HG03439 (cell line): Measurements from ENCODE around the gene RMI2.
"Not testable (repeated sequence)": the region's sequence is repeated elsewhere in the genome, so short reads cannot be mapped to it uniquely, and the experiment has no call there.

Source experiments
- ATAC-seq: cut with Tn5 transposase; IDR thresholded peaks from one replicate; pipeline ENCODE4 v1.9.1; 2021; ENCODE audit warnings: mild to moderate bottlenecking, moderate library complexity; ENCODE audit not compliant: unreplicated experiment

The RMI2 gene

DNA sequence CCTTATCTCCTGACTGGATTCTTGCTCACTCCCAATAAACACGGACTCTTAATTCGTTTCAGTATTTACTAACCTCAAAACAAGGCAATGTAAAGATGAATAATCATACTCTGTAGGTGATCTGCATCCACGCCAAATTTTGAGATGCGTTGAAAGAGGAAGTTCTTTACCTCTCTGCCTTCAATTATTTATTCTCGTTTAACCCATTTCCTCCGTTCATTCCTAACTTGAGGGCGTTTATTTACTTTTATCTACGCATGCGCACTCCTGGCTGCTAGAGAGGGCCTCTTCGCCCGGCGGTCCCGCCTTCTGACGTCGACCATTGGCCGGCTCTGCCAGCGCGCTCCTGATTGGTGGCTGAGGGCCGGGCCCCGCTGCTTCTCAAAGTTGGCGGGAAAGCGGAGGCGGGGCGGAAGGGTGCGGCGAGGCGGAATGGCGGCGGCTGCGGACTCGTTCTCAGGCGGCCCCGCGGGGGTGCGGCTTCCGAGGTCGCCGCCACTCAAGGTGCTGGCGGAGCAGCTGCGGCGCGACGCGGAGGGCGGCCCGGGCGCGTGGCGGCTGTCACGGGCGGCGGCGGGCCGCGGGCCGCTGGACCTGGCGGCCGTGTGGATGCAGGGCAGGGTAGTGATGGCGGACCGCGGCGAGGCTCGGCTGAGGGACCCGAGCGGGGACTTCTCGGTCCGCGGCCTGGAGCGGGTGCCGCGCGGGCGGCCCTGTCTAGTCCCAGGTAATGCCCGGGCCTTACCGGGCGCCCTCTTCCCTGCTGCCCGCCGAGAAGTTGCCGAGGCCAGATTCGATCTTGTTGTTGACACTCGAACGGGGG lies at the start of gene RMI2:
Gene RMI2 (plus strand): TSS at position 420 of the 823 bp plus-strand sequence. CDS start 13 bp downstream, at position 433.
- peak; percentile 95 for ATAC-seq

DNA sequence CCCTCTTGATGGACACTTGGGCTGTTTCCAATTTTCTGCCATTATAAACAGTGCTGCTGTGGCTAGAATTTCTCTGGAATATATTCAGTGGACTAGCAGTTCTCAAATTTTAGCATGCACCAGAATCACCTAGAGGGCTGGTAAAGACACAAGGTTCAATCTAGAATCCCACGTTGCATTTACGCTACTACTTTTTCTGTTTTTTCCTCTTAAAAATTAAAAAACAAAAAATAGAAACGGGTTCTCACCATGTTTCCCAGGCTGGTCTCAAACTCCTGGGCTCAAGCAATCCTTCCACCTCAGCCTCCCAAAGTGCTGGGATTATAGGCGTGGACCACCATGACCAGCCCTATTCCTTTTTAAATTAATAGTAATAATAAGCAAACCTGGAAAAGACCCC lies 49.6 kb upstream of the RMI2 start:
- no peak for ATAC-seq

GRCh38 chr16:11296351-11296705 lies 48.9 kb upstream of the RMI2 start:
- no peak for ATAC-seq

DNA sequence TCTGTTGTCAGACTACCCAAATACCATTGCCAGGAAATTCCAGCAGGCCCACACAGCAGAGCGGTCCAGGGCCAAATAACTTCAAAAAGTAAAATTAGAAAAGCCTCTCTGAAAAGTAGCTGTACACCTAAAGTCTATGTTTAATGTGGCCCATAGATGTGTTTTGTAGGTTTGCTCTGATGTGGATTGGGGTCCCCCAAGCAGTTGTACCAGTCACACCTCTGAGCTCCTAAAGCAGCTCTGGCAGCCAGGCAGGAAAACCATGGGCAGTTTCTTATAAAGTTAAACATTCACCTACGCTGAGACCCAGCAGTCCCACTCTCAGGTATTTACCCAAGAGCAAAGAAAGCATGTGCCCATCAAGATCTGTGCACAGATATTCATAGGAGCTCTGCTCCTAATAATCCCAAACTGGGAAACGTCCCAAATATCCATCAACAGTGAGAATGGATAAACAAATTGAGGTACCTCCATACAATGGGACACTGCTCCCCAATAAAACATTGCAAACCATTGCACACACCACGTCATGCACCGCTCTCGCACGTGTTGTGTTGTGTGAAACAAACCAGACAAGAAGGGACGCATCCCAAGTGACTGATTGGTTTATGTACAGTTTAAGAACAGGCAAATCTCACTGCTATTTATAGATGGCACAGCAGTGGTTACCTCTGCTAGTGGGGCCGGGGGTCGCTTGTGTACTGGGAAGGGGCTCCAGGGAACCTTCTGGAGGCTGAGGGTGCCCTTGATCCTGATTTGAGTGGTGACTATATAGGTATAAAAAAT lies 48.4 kb upstream of the RMI2 start:
- ATAC-seq: peak; percentile 15

- peak; percentile 77 for ATAC-seq
Observed at GRCh38 chr16:11297492-11298142, 47.6 kb upstream of the RMI2 start.

DNA sequence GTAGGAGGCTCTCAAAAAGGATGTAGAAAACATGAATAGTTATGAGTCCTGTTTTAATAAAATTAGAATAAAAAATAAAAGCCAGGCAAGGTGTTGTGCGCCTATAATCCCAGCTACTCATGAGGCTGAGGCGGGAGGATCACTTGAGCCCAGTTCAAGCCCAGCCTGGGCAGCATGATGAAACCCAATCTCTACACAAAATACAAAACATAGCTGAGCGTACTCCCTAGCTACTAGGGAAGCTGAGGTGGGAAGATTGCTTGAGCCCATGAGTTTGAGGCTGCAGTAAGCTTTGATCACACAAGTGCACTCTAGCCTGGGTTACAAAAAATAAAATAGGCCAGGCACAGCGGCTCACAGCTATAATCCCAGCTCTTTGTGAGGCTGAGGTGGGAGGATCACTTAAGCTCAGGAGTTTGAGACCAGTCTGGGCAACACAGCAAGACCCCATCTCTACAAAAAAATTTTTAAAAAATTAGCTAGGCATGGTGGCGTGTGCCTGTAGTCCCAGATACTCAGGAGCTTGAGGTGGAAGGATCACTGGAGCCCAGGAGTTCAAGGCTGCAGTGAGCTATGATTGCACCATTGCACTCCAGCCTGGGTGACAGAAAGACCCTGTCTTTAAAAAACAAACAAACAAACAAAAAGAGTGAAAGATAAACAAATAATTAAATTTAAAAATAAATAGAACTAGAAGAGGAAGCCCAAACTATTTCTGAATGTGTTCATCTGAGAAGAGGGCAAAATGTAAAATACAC lies 46.9 kb upstream of the RMI2 start:
- ATAC-seq: no peak

GRCh38 chr16:11298950-11299547 lies 46.2 kb upstream of the RMI2 start:
- ATAC-seq: not testable (repeated sequence)

- ATAC-seq: no peak
Observed at GRCh38 chr16:11299865-11300559, 45.2 kb upstream of the RMI2 start.

GRCh38 chr16:11300560-11300892 lies 44.7 kb upstream of the RMI2 start:
- ATAC-seq: no peak

- ATAC-seq: no peak
Observed at GRCh38 chr16:11301645-11302501, 43.4 kb upstream of the RMI2 start.

DNA sequence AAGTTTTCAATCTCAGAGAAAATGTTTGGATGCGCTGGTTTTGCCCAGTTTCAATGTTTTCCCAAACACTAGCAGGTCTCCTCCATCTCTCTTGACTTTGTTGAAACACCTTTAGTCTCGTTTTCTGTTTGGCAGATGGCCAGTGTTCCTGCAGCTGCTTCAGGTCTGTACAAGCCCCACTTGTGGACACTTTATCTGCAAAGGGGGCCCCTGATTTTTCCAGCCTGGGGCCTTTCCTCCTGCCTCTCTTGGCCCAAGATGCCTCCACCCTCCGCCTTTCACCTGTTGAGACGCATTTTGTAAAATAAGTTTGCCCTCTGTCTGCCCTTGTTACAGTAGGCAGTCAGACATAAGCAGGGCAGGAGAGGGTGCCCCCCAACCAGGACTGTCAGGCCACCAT lies 42.3 kb upstream of the RMI2 start:
- no peak for ATAC-seq

DNA sequence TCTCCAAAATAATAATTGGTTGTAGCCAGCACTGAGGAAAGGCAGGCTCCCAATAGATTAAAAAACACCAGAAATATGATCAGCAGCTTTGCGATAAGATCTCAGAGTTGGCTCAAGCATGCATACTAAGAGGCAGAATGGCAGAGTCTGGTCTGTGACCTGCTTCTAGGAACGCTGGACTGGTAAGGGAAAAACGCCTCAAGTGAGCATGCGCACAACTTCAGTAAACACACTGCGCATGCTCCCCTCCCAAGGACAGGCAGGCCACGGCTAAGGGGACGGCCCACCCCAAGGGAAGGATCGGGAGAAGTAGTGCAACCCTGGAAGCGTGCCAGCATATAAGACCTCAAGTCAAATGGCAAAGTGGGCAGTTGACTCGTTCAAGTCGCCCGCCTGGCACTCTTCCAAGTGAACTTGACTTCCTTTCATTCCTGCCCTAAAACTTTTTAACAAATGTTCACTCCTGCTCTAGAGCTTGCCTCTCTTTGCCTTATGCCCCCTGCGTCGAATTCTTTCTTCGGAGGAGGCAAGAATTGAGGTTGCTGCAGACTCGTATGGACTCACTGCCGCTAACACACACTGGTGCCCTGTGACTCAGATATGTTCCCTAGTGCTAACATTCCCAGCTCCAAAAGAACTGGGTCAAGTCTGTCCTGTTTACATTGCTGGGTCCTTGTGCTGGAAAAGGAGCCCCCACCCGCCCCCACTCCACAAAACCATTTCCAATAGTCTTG lies 41.7 kb upstream of the RMI2 start:
- no peak for ATAC-seq

GRCh38 chr16:11306381-11306780 lies 38.9 kb upstream of the RMI2 start:
- ATAC-seq: no peak

GRCh38 chr16:11306997-11307638 lies 38.1 kb upstream of the RMI2 start:
- no peak for ATAC-seq

DNA sequence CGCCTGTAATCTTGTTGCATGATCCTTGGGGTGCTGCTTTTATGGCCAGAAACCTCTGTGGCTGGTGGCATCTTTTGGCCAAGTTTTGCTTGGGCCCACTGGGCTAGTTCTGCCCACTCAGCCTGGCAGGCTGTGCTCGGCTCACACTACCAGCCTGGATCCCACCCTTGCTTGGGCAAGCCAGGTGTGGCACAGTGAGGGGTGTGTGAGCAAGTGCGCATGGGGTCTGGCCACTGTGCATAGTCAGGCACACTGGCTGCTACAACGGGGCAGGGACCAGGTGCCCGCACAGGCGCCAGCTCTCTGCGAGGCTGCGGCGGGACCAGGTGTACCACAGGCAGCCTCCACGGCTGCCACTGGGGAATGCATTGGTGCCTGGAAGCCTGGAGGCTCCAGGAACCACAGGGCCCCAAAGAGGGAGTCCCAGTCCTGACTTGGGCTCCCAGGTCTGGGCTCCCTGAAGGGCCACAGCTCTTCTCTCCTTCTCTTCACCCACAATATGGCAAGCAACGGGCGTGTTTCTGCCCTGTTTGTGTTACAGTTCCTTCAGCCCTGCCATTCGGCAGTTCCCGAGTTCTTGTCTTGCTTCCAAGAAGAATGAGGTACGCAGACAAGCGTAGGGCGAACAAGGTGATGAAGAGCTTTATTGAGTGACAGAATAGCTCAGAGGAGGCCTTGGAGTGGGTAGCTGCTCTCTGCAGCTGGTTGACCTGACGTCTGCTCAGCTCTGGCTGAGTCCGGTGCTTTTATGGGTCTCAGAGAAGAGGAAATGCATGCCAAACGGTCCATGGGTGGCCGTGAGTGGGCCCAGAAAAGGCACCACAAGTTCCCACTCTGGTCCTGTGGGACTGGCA lies 37.4 kb upstream of the RMI2 start:
- no peak for ATAC-seq

GRCh38 chr16:11308493-11309283 lies 36.6 kb upstream of the RMI2 start:
- ATAC-seq: no peak
